WTC11 (cell line): ENCODE results near the gene JCHAIN. TPM values are rescaled to one million over a fixed set of nuclear protein-coding genes. Genes with fewer than 3 reads are reported as not detected.
A peak's percentile ranks its signal among the peaks of the same experiment; 100 is the strongest.

Experiments used
- CBFB ChIP-seq: sonication (generic); formaldehyde crosslinking; IDR thresholded peaks from 2 replicates; pipeline ENCODE4 v1.8.1; 2022; ENCODE audit warnings: mild to moderate bottlenecking, low read depth, missing genetic modification reagents
- ELF4 ChIP-seq: sonication (generic); formaldehyde crosslinking; IDR thresholded peaks from 2 replicates; pipeline ENCODE4 v1.8.1; 2022; ENCODE audit warnings: low read depth, mild to moderate bottlenecking, moderate library complexity, missing genetic modification reagents
- EMX1 ChIP-seq: fragments of 250-450 bp; sonication (Bioruptor Pico); IDR thresholded peaks from 2 replicates; pipeline ENCODE4 v1.8.0; 2021; ENCODE audit warnings: mild to moderate bottlenecking
- ETV6 ChIP-seq: sonication (generic); formaldehyde crosslinking; IDR thresholded peaks from 2 replicates; pipeline ENCODE4 v1.8.1; 2022; ENCODE audit warnings: mild to moderate bottlenecking, missing genetic modification reagents
- FOXJ3 ChIP-seq: sonication (generic); formaldehyde crosslinking; IDR thresholded peaks from 2 replicates; pipeline ENCODE4 v1.9.0; 2021; ENCODE audit warnings: missing genetic modification reagents, mild to moderate bottlenecking, borderline replicate concordance
- FOXK1 ChIP-seq: sonication (generic); formaldehyde crosslinking; IDR thresholded peaks from 2 replicates; pipeline ENCODE4 v1.8.0; 2022; ENCODE audit warnings: mild to moderate bottlenecking, moderate library complexity, missing genetic modification reagents
- GABPB1 ChIP-seq: sonication (generic); formaldehyde crosslinking; IDR thresholded peaks from 2 replicates; pipeline ENCODE4 v1.8.1; 2023; ENCODE audit warnings: mild to moderate bottlenecking, missing genetic modification reagents
- GTF2I ChIP-seq: fragments of 250-450 bp; sonication (Bioruptor Pico); conservative IDR thresholded peaks from 2 replicates; pipeline ENCODE4 v1.4.0; 2021; ENCODE audit warnings: mild to moderate bottlenecking
- JAZF1 ChIP-seq: fragments of 250-450 bp; sonication (Bioruptor Pico); IDR thresholded peaks from 2 replicates; pipeline ENCODE4 v1.9.0; 2021; ENCODE audit warnings: moderate library complexity, mild to moderate bottlenecking, inconsistent platforms
- JUN ChIP-seq: sonication (generic); formaldehyde crosslinking; IDR thresholded peaks from 2 replicates; pipeline ENCODE4 v1.8.0; 2023; ENCODE audit warnings: mild to moderate bottlenecking, missing genetic modification reagents
- RORB ChIP-seq: fragments of 250-450 bp; sonication (Bioruptor Pico); IDR thresholded peaks from 2 replicates; pipeline ENCODE4 v1.9.0; 2021; ENCODE audit warnings: mild to moderate bottlenecking
- SOX15 ChIP-seq: fragments of 250-450 bp; sonication (Bioruptor Pico); IDR thresholded peaks from 2 replicates; pipeline ENCODE4 v1.9.0; 2021; ENCODE audit warnings: mild to moderate bottlenecking
- TCF7 ChIP-seq: sonication (generic); formaldehyde crosslinking; IDR thresholded peaks from 2 replicates; pipeline ENCODE4 v1.8.0; 2022; ENCODE audit warnings: mild to moderate bottlenecking, low read depth, missing genetic modification reagents, moderate library complexity
- ZNF121 ChIP-seq: sonication (generic); formaldehyde crosslinking; IDR thresholded peaks from 2 replicates; pipeline ENCODE4 v1.8.0; 2023; ENCODE audit warnings: missing genetic modification reagents
- total RNA-seq: library from RNA; stranded (reverse); gene quantifications from 3 replicates; pipeline ENCODE4 v1.2.3, GENCODE V29; 2021
- TF ChIP-seq, protein P1 (sequence below): sonication (generic); formaldehyde crosslinking; IDR thresholded peaks from 2 replicates; pipeline ENCODE4 v1.8.1; 2023; ENCODE audit warnings: mild to moderate bottlenecking, missing genetic modification reagents
- TF ChIP-seq, protein P2 (sequence below): sonication (generic); formaldehyde crosslinking; IDR thresholded peaks from 2 replicates; pipeline ENCODE4 v1.8.0; 2022; ENCODE audit warnings: missing genetic modification reagents
- TF ChIP-seq, protein P3 (sequence below): sonication (generic); formaldehyde crosslinking; IDR thresholded peaks from 2 replicates; pipeline ENCODE4 v1.8.0; 2022; ENCODE audit warnings: mild to moderate bottlenecking, missing genetic modification reagents
- TF ChIP-seq, protein P4 (sequence below): sonication (generic); formaldehyde crosslinking; IDR thresholded peaks from 2 replicates; pipeline ENCODE4 v1.8.1; 2023; ENCODE audit warnings: mild to moderate bottlenecking, moderate library complexity, missing genetic modification reagents
- TF ChIP-seq, protein P5 (sequence below): sonication (generic); formaldehyde crosslinking; IDR thresholded peaks from 2 replicates; pipeline ENCODE4 v1.8.1; 2022; ENCODE audit warnings: low read depth, missing genetic modification reagents, borderline replicate concordance
- TF ChIP-seq, protein P6 (sequence below): sonication (generic); formaldehyde crosslinking; IDR thresholded peaks from 2 replicates; pipeline ENCODE4 v1.8.0; 2023; ENCODE audit warnings: mild to moderate bottlenecking, missing genetic modification reagents
- TF ChIP-seq, protein P7 (sequence below): sonication (generic); formaldehyde crosslinking; IDR thresholded peaks from 2 replicates; pipeline ENCODE4 v1.8.0; 2022; ENCODE audit warnings: mild to moderate bottlenecking, missing genetic modification reagents
- TF ChIP-seq, protein P8 (sequence below): sonication (generic); formaldehyde crosslinking; conservative IDR thresholded peaks from 2 replicates; pipeline ENCODE4 v1.8.1; 2022; ENCODE audit warnings: mild to moderate bottlenecking, missing genetic modification reagents
- TF ChIP-seq, protein P9 (sequence below): sonication (generic); formaldehyde crosslinking; IDR thresholded peaks from 2 replicates; pipeline ENCODE4 v1.8.1; 2023; ENCODE audit warnings: mild to moderate bottlenecking, missing genetic modification reagents, moderate library complexity

The JCHAIN gene
- total RNA-seq, 1 experiment from 2014 or later = 0.68 TPM

DNA sequence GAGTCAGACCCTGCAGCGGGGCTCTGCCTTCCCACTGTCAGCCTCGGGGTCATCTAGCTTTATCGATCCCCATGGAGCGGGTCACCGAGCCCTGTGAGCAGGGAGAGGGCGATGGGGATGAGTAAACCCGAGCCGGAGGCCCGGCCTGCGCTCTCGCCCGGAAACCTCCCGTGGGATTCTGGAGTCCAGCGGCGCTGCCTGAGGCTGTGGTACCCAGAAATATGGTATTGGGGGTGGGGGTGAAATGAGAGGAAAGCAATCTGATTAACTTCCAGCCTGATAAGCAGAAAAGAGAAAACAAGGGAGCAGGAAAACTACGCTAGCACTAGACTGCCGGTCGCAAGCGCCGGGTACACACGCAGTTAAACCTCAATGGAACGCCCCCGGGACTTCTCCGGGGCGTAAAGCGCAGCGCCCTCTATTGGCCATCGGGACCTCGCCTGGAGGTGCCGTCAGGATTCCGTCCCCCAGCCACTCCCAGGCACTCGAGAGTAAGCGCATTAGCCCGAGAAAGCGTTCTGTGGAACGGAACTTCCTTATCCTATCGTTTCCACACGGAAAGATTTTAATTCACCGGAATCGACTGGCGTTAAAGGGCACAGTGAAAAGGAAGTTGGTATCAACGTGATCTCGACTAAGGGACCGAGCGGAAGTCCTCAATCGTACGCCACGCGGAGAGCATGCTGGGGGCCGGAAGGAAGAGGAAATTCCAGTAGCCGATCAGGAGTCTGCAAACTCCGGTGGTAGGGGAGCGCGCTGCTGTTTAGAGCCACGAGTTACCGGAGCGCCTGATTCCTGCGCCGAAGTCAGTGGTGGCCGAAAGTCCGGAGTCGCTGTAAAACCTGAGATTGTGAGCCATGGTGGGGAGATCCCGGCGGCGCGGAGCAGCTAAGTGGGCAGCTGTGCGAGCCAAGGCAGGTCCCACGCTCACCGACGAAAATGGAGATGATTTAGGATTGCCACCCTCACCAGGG is 21.8 kb upstream of the JCHAIN start, which contains the start of gene UTP3 (continued):
- TF ChIP-seq, protein P1, sequence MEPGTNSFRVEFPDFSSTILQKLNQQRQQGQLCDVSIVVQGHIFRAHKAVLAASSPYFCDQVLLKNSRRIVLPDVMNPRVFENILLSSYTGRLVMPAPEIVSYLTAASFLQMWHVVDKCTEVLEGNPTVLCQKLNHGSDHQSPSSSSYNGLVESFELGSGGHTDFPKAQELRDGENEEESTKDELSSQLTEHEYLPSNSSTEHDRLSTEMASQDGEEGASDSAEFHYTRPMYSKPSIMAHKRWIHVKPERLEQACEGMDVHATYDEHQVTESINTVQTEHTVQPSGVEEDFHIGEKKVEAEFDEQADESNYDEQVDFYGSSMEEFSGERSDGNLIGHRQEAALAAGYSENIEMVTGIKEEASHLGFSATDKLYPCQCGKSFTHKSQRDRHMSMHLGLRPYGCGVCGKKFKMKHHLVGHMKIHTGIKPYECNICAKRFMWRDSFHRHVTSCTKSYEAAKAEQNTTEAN = peak; percentile 86
- no peak for TF ChIP-seq FOXJ3 (CRISPR knock-in tag)
- TF ChIP-seq, protein P2, sequence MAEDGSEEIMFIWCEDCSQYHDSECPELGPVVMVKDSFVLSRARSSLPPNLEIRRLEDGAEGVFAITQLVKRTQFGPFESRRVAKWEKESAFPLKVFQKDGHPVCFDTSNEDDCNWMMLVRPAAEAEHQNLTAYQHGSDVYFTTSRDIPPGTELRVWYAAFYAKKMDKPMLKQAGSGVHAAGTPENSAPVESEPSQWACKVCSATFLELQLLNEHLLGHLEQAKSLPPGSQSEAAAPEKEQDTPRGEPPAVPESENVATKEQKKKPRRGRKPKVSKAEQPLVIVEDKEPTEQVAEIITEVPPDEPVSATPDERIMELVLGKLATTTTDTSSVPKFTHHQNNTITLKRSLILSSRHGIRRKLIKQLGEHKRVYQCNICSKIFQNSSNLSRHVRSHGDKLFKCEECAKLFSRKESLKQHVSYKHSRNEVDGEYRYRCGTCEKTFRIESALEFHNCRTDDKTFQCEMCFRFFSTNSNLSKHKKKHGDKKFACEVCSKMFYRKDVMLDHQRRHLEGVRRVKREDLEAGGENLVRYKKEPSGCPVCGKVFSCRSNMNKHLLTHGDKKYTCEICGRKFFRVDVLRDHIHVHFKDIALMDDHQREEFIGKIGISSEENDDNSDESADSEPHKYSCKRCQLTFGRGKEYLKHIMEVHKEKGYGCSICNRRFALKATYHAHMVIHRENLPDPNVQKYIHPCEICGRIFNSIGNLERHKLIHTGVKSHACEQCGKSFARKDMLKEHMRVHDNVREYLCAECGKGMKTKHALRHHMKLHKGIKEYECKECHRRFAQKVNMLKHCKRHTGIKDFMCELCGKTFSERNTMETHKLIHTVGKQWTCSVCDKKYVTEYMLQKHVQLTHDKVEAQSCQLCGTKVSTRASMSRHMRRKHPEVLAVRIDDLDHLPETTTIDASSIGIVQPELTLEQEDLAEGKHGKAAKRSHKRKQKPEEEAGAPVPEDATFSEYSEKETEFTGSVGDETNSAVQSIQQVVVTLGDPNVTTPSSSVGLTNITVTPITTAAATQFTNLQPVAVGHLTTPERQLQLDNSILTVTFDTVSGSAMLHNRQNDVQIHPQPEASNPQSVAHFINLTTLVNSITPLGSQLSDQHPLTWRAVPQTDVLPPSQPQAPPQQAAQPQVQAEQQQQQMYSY (CRISPR knock-in tag) = no peak; the same call in 1 of the 2 replicates
- TF ChIP-seq, protein P3, sequence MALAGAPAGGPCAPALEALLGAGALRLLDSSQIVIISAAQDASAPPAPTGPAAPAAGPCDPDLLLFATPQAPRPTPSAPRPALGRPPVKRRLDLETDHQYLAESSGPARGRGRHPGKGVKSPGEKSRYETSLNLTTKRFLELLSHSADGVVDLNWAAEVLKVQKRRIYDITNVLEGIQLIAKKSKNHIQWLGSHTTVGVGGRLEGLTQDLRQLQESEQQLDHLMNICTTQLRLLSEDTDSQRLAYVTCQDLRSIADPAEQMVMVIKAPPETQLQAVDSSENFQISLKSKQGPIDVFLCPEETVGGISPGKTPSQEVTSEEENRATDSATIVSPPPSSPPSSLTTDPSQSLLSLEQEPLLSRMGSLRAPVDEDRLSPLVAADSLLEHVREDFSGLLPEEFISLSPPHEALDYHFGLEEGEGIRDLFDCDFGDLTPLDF (CRISPR knock-in tag) = no peak
- peak; percentile 96 for TF ChIP-seq ETV6 (CRISPR knock-in tag)
- no peak for TF ChIP-seq JUN (CRISPR knock-in tag)
- TF ChIP-seq, protein P4, sequence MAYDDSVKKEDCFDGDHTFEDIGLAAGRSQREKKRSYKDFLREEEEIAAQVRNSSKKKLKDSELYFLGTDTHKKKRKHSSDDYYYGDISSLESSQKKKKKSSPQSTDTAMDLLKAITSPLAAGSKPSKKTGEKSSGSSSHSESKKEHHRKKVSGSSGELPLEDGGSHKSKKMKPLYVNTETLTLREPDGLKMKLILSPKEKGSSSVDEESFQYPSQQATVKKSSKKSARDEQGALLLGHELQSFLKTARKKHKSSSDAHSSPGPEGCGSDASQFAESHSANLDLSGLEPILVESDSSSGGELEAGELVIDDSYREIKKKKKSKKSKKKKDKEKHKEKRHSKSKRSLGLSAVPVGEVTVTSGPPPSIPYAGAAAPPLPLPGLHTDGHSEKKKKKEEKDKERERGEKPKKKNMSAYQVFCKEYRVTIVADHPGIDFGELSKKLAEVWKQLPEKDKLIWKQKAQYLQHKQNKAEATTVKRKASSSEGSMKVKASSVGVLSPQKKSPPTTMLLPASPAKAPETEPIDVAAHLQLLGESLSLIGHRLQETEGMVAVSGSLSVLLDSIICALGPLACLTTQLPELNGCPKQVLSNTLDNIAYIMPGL (CRISPR knock-in tag) = peak; percentile 98
- TF ChIP-seq, protein P5, sequence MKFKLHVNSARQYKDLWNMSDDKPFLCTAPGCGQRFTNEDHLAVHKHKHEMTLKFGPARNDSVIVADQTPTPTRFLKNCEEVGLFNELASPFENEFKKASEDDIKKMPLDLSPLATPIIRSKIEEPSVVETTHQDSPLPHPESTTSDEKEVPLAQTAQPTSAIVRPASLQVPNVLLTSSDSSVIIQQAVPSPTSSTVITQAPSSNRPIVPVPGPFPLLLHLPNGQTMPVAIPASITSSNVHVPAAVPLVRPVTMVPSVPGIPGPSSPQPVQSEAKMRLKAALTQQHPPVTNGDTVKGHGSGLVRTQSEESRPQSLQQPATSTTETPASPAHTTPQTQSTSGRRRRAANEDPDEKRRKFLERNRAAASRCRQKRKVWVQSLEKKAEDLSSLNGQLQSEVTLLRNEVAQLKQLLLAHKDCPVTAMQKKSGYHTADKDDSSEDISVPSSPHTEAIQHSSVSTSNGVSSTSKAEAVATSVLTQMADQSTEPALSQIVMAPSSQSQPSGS (CRISPR knock-in tag) = no peak
- TF ChIP-seq CBFB (CRISPR knock-in tag) = 0 out of 2 replicates have a peak, but pooled peaks have one; percentile 77
- no peak for TF ChIP-seq ZNF121
- no peak for TF ChIP-seq EMX1
- TF ChIP-seq GTF2I (CRISPR knock-in tag) = no peak
- TF ChIP-seq, protein P6, sequence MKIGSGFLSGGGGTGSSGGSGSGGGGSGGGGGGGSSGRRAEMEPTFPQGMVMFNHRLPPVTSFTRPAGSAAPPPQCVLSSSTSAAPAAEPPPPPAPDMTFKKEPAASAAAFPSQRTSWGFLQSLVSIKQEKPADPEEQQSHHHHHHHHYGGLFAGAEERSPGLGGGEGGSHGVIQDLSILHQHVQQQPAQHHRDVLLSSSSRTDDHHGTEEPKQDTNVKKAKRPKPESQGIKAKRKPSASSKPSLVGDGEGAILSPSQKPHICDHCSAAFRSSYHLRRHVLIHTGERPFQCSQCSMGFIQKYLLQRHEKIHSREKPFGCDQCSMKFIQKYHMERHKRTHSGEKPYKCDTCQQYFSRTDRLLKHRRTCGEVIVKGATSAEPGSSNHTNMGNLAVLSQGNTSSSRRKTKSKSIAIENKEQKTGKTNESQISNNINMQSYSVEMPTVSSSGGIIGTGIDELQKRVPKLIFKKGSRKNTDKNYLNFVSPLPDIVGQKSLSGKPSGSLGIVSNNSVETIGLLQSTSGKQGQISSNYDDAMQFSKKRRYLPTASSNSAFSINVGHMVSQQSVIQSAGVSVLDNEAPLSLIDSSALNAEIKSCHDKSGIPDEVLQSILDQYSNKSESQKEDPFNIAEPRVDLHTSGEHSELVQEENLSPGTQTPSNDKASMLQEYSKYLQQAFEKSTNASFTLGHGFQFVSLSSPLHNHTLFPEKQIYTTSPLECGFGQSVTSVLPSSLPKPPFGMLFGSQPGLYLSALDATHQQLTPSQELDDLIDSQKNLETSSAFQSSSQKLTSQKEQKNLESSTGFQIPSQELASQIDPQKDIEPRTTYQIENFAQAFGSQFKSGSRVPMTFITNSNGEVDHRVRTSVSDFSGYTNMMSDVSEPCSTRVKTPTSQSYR (CRISPR knock-in tag) = no peak
- TF ChIP-seq JAZF1 = no peak
- TF ChIP-seq, protein P7, sequence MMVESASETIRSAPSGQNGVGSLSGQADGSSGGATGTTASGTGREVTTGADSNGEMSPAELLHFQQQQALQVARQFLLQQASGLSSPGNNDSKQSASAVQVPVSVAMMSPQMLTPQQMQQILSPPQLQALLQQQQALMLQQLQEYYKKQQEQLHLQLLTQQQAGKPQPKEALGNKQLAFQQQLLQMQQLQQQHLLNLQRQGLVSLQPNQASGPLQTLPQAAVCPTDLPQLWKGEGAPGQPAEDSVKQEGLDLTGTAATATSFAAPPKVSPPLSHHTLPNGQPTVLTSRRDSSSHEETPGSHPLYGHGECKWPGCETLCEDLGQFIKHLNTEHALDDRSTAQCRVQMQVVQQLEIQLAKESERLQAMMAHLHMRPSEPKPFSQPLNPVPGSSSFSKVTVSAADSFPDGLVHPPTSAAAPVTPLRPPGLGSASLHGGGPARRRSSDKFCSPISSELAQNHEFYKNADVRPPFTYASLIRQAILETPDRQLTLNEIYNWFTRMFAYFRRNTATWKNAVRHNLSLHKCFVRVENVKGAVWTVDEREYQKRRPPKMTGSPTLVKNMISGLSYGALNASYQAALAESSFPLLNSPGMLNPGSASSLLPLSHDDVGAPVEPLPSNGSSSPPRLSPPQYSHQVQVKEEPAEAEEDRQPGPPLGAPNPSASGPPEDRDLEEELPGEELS (CRISPR knock-in tag) = no peak
- no peak for TF ChIP-seq SOX15 (CRISPR knock-in tag)
- no peak for TF ChIP-seq RORB (CRISPR knock-in tag)
- TF ChIP-seq FOXK1 (CRISPR knock-in tag) = peak; percentile 89
- no peak for TF ChIP-seq ELF4 (CRISPR knock-in tag)
- peak; percentile 71 for TF ChIP-seq GABPB1 (CRISPR knock-in tag)
- no peak for TF ChIP-seq TCF7 (CRISPR knock-in tag)
- TF ChIP-seq, protein P8, sequence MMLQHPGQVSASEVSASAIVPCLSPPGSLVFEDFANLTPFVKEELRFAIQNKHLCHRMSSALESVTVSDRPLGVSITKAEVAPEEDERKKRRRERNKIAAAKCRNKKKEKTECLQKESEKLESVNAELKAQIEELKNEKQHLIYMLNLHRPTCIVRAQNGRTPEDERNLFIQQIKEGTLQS = no peak
- TF ChIP-seq, protein P9, sequence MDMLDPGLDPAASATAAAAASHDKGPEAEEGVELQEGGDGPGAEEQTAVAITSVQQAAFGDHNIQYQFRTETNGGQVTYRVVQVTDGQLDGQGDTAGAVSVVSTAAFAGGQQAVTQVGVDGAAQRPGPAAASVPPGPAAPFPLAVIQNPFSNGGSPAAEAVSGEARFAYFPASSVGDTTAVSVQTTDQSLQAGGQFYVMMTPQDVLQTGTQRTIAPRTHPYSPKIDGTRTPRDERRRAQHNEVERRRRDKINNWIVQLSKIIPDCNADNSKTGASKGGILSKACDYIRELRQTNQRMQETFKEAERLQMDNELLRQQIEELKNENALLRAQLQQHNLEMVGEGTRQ = peak; percentile 73
